Sigmoid colon (tissue), 4 donors: Measurements from ENCODE around the gene OTOF.

Source experiments
- EP300 ChIP-seq, 4 donors: sonication (generic); formaldehyde crosslinking; IDR thresholded peaks; one replicate each; pipeline ENCODE4 v1.6.1; 2017; ENCODE audit warnings: antibody characterized with exemption in 4 of 4
- POLR2A ChIP-seq, 2 donors: fragments of 450-650 bp; IDR thresholded peaks; one replicate each; pipeline ENCODE4 v1.6.1; 2016; ENCODE audit warnings: antibody characterized with exemption in 2 of 2, mild to moderate bottlenecking in 2 of 2, moderate library complexity in 2 of 2
- TF ChIP-seq, protein P1 (sequence below), 4 experiments: fragments of 450-650 bp in 3 of 4; fragments of 200-600 bp in 1 of 4; IDR thresholded peaks; one replicate each; pipeline ENCODE4 v1.5.1; 2016 to 2019; ENCODE audit warnings: antibody characterized with exemption in 4 of 4, mild to moderate bottlenecking in 3 of 4, moderate library complexity in 2 of 4

- TF ChIP-seq POLR2A (IDR thresholded peaks at IDR 0.05) (no peak), EP300 (IDR thresholded peaks at IDR 0.05) (no peak)
- TF ChIP-seq, protein P1, sequence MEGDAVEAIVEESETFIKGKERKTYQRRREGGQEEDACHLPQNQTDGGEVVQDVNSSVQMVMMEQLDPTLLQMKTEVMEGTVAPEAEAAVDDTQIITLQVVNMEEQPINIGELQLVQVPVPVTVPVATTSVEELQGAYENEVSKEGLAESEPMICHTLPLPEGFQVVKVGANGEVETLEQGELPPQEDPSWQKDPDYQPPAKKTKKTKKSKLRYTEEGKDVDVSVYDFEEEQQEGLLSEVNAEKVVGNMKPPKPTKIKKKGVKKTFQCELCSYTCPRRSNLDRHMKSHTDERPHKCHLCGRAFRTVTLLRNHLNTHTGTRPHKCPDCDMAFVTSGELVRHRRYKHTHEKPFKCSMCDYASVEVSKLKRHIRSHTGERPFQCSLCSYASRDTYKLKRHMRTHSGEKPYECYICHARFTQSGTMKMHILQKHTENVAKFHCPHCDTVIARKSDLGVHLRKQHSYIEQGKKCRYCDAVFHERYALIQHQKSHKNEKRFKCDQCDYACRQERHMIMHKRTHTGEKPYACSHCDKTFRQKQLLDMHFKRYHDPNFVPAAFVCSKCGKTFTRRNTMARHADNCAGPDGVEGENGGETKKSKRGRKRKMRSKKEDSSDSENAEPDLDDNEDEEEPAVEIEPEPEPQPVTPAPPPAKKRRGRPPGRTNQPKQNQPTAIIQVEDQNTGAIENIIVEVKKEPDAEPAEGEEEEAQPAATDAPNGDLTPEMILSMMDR (IDR thresholded peaks at IDR 0.05), result no peak
Measured at GRCh38 chr2:26470601-26471260, 7.2 kb downstream of the OTOF start.
